ENCODE results near the gene RASGRP3.

GRCh38 chr2:33482518-33482917 is 6.1 kb downstream of the RASGRP3 start:
- no peak for TF ChIP-seq CTCF (IDR thresholded peaks at IDR 0.05 in 8 of 11, conservative IDR thresholded peaks at IDR 0.05 in 3 of 11)
- no peak for TF ChIP-seq POLR2A (IDR thresholded peaks at IDR 0.05)
- no peak for TF ChIP-seq POLR2AphosphoS5 (IDR thresholded peaks at IDR 0.05)
